Fibroblast of pulmonary artery (primary cell): Measurements from ENCODE around the gene CYP4F2.
A peak's percentile ranks its signal among the peaks of the same experiment; 100 is the strongest.
"Not testable (repeated sequence)": the region's sequence is repeated elsewhere in the genome, so short reads cannot be mapped to it uniquely, and the experiment has no call there.

Source experiments
- DNase-seq: peaks from one replicate; pipeline ENCODE4 v3.0.0-alpha.2; 2010; ENCODE audit warnings: low read depth
- H3K4me3 ChIP-seq: replicated peaks from 2 replicates; pipeline ENCODE4 v1.5.1; 2011; ENCODE audit warnings: low read depth, mild to moderate bottlenecking, control low read depth, low read length, moderate library complexity
- CTCF ChIP-seq: IDR thresholded peaks from 2 replicates; pipeline ENCODE4 v1.5.1; 2011; ENCODE audit warnings: mild to moderate bottlenecking, control low read depth, low read length, inconsistent platforms; ENCODE audit errors: missing control alignments

Gene CYP4F2

GRCh38 chr19:15838351-15838750, 59.5 kb downstream of the CYP4F2 start:
- no peak for DNase-seq
- H3K4me3 ChIP-seq, result no peak overlapping the region
- no peak for TF ChIP-seq CTCF

DNA sequence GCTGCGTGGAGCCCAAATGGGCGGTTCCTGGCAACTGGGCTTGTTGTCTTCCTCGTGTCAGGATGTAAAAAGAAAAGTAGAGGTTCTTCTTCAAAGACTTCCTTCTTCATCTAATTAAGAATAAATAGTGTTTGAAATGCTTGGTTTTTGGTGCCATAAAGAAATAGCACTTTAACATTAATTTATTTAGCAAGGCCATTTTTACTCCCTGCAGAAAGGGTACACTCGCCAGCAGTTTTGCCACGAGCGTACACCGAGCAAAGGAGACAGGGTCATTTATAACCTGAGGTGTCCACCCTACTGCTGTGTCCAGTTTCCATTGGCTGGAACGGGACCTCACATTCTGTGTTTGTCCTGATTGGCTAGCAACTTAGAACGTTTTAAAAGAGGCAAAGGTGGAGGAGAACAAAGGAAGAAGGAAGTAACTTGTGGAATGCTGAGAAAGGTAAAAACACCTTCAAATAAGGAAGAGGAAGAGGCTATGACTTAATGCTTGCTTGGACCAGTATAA, 60.6 kb downstream of the CYP4F2 start:
- no peak for TF ChIP-seq CTCF
- peak overlapping the region; percentile 75 for H3K4me3 ChIP-seq
- no peak for DNase-seq

DNA sequence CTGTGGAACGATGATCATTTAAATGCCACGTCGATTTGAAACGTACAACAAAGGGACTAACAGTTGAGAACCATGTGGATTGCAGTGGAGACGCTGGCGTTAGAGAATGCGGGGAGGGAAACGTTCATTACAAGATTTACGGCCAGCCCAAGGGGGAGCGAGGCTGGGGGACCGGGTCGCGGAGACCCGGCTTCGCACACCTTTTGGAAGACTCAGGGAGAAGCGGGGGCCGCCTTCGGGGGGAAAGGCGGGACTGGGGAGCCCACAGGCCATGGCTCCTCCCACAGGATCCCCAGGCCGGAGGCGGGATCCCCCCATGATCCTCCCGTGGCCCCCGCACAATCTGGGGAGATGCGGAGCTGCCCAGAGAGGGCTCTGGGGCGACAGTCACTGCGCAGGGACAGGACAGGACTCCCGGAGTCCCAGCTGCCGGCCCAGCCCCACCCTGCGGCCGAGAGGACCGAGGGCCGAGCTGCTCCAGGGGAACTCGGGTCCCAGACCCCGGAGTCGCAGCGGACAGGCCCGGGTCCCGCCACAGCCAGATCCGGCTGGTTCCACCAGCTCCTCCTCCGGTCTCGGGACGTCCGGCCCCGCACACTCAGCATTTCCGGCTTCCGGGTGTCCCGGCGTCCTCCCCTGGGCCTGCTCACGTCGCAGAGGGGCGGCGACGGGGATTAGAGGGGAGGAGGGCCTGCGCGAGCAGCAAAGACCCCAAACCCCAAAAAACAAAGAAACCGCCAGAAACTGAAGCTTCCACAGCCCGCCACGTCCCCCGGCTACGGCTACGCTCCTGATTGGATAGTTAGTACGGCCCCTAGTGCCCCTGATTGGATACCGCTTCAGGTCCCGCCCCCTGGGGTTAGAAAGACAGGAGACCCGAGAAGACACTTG, 61.3 kb downstream of the CYP4F2 start:
- peak; percentile 91 for DNase-seq
- peak overlapping the region; percentile 75 for H3K4me3 ChIP-seq
- no peak for TF ChIP-seq CTCF

DNA sequence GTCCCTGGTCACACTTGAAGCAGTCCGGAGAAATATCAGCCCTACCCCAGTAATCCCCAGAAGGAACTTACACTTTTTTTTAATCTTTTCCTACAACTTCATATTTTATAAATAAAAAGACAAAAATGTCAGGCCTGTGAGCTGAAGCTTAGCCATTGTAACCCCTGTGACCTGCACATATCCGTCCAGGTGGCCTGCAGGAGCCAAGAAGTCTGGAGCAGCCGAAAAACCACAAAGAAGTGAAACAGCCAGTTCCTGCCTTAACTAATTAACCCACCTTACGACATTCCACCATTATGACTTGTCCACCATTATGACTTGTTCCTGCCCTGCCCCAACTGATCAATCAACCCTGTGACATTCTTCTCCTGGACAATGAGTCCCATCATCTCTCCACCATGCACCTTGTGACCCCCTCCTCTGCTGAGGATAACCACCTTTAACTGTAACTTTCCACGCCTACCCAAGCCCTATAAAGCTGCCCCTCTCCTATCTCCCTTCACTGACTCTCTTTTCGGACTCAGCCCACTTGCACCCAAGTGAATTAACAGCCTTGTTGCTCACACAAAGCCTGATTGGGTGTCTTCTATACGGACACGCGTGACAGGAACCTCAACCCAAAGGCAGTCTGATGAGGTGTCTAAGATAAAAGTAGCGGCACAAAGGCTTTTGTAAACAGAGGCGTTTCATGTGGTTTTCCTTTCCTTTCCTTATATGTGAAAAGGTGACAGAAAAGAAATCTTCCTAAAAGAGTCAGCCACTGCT, 62.1 kb downstream of the CYP4F2 start:
- not testable (repeated sequence) for DNase-seq
- H3K4me3 ChIP-seq, result peak overlapping the region; percentile 75

DNA sequence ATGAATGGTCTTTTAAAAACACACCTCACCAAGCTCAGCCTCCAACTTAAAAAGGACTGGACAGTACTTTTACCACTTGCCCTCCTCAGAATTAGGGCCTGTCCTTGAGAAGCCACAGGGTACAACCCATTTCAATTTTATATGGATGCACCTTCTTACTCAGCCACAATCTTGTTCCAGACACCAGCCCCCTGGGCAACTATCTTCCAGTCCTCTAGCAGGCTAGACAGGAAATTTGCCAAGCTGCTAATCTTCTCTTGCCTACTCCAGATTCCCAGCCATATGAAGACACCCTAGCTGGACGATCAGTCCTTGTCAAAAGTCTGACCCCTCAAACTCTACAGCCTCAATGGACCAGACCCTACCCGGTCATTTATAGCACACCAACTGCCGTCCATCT, 63.6 kb downstream of the CYP4F2 start:
- not testable (repeated sequence) for DNase-seq, H3K4me3 ChIP-seq

DNA sequence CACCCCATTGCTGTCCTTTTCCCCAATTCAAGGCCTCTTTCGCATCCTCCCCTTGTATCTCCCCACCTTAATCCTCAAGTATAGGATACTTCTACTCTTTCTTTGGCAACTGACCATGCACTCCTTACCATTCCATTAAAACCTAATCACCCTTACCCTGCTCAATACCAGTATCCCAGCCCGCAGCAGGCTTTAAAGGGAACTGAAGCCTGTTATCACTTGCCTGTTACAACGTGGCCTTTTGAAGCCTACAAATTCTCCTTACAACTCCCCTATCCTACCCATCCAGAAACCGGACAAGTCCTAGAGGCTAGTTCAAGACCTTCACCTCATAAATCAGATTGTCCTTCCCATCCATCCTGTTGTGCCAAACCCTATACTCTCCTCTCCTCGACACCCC, 66.2 kb downstream of the CYP4F2 start:
- TF ChIP-seq CTCF, result no peak
- no peak for DNase-seq
- H3K4me3 ChIP-seq, result no peak overlapping the region

DNA sequence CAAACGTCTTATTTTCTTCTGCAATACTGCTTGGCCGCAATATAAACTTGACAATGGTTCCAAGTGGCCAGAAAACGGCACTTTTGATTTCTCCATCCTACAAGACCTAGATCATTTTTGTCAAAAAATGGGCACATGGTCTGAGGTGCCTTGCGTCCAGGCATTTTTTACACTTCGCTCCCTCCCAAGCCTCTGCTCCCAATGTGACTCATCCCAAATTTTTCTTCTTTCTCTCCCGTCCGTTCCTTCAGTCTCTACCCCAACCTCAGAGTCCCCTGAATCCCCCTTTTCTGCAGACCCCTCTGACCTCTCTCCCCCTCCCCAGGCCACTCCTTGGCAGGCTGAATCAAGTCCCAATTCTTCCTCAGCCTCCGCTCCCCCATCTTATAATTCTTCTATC, 68.1 kb downstream of the CYP4F2 start:
- TF ChIP-seq CTCF, result no peak
- no peak for DNase-seq
- no peak overlapping the region for H3K4me3 ChIP-seq
